Gastrocnemius medialis (tissue), 4 donors: Measurements from ENCODE around the gene HNRNPDL.

ENCODE experiments used
- POLR2A ChIP-seq, 2 donors: fragments of 450-650 bp; IDR thresholded peaks; one replicate each; pipeline ENCODE4 v1.6.1; 2017; ENCODE audit warnings: antibody characterized with exemption in 2 of 2, mild to moderate bottlenecking in 2 of 2, moderate library complexity in 2 of 2
- TF ChIP-seq, protein P1 (sequence below), 5 experiments: fragments of 450-650 bp in 3 of 5; fragments of 200-600 bp in 2 of 5; sonication (generic) in 2 of 5; IDR thresholded peaks in 4 of 5; conservative IDR thresholded peaks in 1 of 5; 1 replicate in 4 of 5; 2 replicates in 1 of 5; pipeline ENCODE4 v1.5.1; 2016 to 2019; ENCODE audit warnings: antibody characterized with exemption in 5 of 5, mild to moderate bottlenecking in 3 of 5, moderate library complexity in 3 of 5

GRCh38 chr4:82461710-82462109, 31.4 kb upstream of the HNRNPDL start:
- TF ChIP-seq, protein P1, sequence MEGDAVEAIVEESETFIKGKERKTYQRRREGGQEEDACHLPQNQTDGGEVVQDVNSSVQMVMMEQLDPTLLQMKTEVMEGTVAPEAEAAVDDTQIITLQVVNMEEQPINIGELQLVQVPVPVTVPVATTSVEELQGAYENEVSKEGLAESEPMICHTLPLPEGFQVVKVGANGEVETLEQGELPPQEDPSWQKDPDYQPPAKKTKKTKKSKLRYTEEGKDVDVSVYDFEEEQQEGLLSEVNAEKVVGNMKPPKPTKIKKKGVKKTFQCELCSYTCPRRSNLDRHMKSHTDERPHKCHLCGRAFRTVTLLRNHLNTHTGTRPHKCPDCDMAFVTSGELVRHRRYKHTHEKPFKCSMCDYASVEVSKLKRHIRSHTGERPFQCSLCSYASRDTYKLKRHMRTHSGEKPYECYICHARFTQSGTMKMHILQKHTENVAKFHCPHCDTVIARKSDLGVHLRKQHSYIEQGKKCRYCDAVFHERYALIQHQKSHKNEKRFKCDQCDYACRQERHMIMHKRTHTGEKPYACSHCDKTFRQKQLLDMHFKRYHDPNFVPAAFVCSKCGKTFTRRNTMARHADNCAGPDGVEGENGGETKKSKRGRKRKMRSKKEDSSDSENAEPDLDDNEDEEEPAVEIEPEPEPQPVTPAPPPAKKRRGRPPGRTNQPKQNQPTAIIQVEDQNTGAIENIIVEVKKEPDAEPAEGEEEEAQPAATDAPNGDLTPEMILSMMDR (IDR thresholded peaks at IDR 0.05 in 4 of 5, conservative IDR thresholded peaks at IDR 0.05 in 1 of 5) = no peak
- no peak for TF ChIP-seq POLR2A (IDR thresholded peaks at IDR 0.05)
